Activated CD8-positive, alpha-beta memory T cell treated with anti-CD3 and anti-CD28 coated beads, Interleukin-2, amount 10 ng/mL, durations not matched to agents 7 days and 5 days (primary cell): ENCODE measurements around the gene SH3GLB1. TPM values are rescaled to one million over a fixed set of nuclear protein-coding genes. Genes with fewer than 3 reads are reported as not detected.

Experiments
- ATAC-seq: fragments of 150-1000 bp; cut with Tn5 transposase; one replicate; pipeline ENCODE4 v1.10.0; 2021; ENCODE audit warnings: moderate library complexity
- CTCF ChIA-PET: fragments of 350-600 bp; sonication (Branson Sonifier 250); formaldehyde crosslinking; loops from one replicate; lab custom pipeline; 2021; ENCODE audit warnings: antibody characterized with exemption; lab: Charles Lee
- DNase-seq: peaks from one replicate; pipeline ENCODE4 v3.0.0-alpha.2; 2020
- H3K27ac Mint-ChIP-seq: one replicate; pipeline ENCODE4 v1.8.0; 2021; ENCODE audit warnings: mild to moderate bottlenecking, mixed read lengths
- H3K27me3 Mint-ChIP-seq: one replicate; pipeline ENCODE4 v1.8.0; 2021; ENCODE audit warnings: mixed read lengths
- H3K36me3 Mint-ChIP-seq: one replicate; pipeline ENCODE4 v1.8.0; 2021; ENCODE audit warnings: mild to moderate bottlenecking, mixed read lengths
- H3K4me1 Mint-ChIP-seq: one replicate; pipeline ENCODE4 v1.8.0; 2021; ENCODE audit warnings: mixed read lengths
- H3K4me3 Mint-ChIP-seq: one replicate; pipeline ENCODE4 v1.8.0; 2021; ENCODE audit warnings: mild to moderate bottlenecking, moderate library complexity, mixed read lengths
- H3K9me3 Mint-ChIP-seq: one replicate; pipeline ENCODE4 v1.8.0; 2022; ENCODE audit warnings: low read depth, mixed read lengths
- total RNA-seq, 2 experiments: library from RNA; stranded (reverse); gene quantifications; one replicate each; pipeline ENCODE4 v1.2.3, GENCODE V29; 2021

The SH3GLB1 gene
- total RNA-seq, 2 experiments from 2014 or later, result 62.1 to 68.6 TPM

GRCh38 chr1:86748622-86749373 lies 44.4 kb downstream of the SH3GLB1 start:
- H3K36me3 Mint-ChIP-seq, result peaks cover 17% of the 10 kb centered on the region
- no peak overlapping the region for H3K4me3 Mint-ChIP-seq
- H3K27ac Mint-ChIP-seq, result no peak overlapping the region
- CTCF ChIA-PET, result no interaction called here
- DNase-seq (no peak), ATAC-seq (no peak)
- H3K4me1 Mint-ChIP-seq, result no peaks in the 10 kb centered on the region
- H3K27me3 Mint-ChIP-seq, result peaks cover 7% of the 10 kb centered on the region
- no peaks in the 10 kb centered on the region for H3K9me3 Mint-ChIP-seq

- Mint-ChIP-seq H3K27ac (no peak overlapping the region), H3K4me3 (no peak overlapping the region), H3K36me3 (peaks cover 8% of the 10 kb centered on the region), H3K27me3 (peaks cover 15% of the 10 kb centered on the region), H3K4me1 (no peaks in the 10 kb centered on the region), H3K9me3 (no peaks in the 10 kb centered on the region)
- CTCF ChIA-PET, result no interaction called here
- ATAC-seq (no peak), DNase-seq (no peak)
These were observed 45.7 kb downstream of the SH3GLB1 start for GRCh38 chr1:86750076-86750475.

GRCh38 chr1:86750530-86750929 lies 46.2 kb downstream of the SH3GLB1 start:
- no peaks in the 10 kb centered on the region for H3K9me3 Mint-ChIP-seq
- CTCF ChIA-PET, result no interaction called here
- peaks cover 16% of the 10 kb centered on the region for H3K27me3 Mint-ChIP-seq
- no peaks in the 10 kb centered on the region for H3K4me1 Mint-ChIP-seq
- H3K27ac Mint-ChIP-seq, result no peak overlapping the region
- peaks cover 5% of the 10 kb centered on the region for H3K36me3 Mint-ChIP-seq
- DNase-seq (no peak), ATAC-seq (no peak)
- H3K4me3 Mint-ChIP-seq, result no peak overlapping the region

- DNase-seq, result no peak
- H3K27me3 Mint-ChIP-seq, result peaks cover 19% of the 10 kb centered on the region
- no peak overlapping the region for H3K27ac Mint-ChIP-seq
- H3K4me3 Mint-ChIP-seq, result no peak overlapping the region
- no peaks in the 10 kb centered on the region for H3K4me1 Mint-ChIP-seq
- CTCF ChIA-PET, result interaction anchor here (1.4 to 2.3 kb wide), 2 partner anchors 8 to 30 kb away, joined by 3 to 8 read pairs; no protein-coding TSS in a partner anchor
- no peaks in the 10 kb centered on the region for H3K9me3 Mint-ChIP-seq
- no peak for ATAC-seq
- no peaks in the 10 kb centered on the region for H3K36me3 Mint-ChIP-seq
These were observed 47.5 kb downstream of the SH3GLB1 start for GRCh38 chr1:86751923-86752322.

GRCh38 chr1:86753700-86754099 lies 49.3 kb downstream of the SH3GLB1 start:
- ATAC-seq (peak; percentile 51), DNase-seq (no peak)
- no peaks in the 10 kb centered on the region for H3K9me3 Mint-ChIP-seq
- CTCF ChIA-PET, result interaction anchor here (0.8 to 2.3 kb wide), 6 partner anchors 10 to 364 kb away, joined by 3 to 8 read pairs (median 4); partner anchors contain the start of gene SH3GLB1
- peaks cover 19% of the 10 kb centered on the region for H3K27me3 Mint-ChIP-seq
- no peaks in the 10 kb centered on the region for H3K36me3 Mint-ChIP-seq
- no peaks in the 10 kb centered on the region for H3K4me1 Mint-ChIP-seq
- no peak overlapping the region for H3K27ac Mint-ChIP-seq
- no peak overlapping the region for H3K4me3 Mint-ChIP-seq

GRCh38 chr1:86754265-86754974 lies 50.0 kb downstream of the SH3GLB1 start:
- Mint-ChIP-seq H3K27ac (no peak overlapping the region), H3K9me3 (no peaks in the 10 kb centered on the region), H3K4me3 (no peak overlapping the region), H3K36me3 (no peaks in the 10 kb centered on the region), H3K27me3 (peaks cover 19% of the 10 kb centered on the region), H3K4me1 (no peaks in the 10 kb centered on the region)
- no peak for ATAC-seq
- CTCF ChIA-PET, result interaction anchor here (1.1 to 2.3 kb wide), 5 partner anchors 11 to 365 kb away, joined by 3 to 8 read pairs (median 4); partner anchors contain the start of gene SH3GLB1
- DNase-seq, result no peak

GRCh38 chr1:86756062-86756406 lies 51.7 kb downstream of the SH3GLB1 start:
- CTCF ChIA-PET, result no interaction called here
- no peak for DNase-seq
- H3K4me1 Mint-ChIP-seq, result no peaks in the 10 kb centered on the region
- peaks cover 19% of the 10 kb centered on the region for H3K27me3 Mint-ChIP-seq
- no peak overlapping the region for H3K27ac Mint-ChIP-seq
- ATAC-seq, result no peak
- no peaks in the 10 kb centered on the region for H3K36me3 Mint-ChIP-seq
- H3K9me3 Mint-ChIP-seq, result no peaks in the 10 kb centered on the region
- no peak overlapping the region for H3K4me3 Mint-ChIP-seq

GRCh38 chr1:86757272-86757984 lies 53.1 kb downstream of the SH3GLB1 start:
- ATAC-seq, result no peak

GRCh38 chr1:86758570-86758969 lies 54.2 kb downstream of the SH3GLB1 start:
- ATAC-seq, result no peak
- Mint-ChIP-seq H3K4me1 (no peaks in the 10 kb centered on the region), H3K36me3 (no peaks in the 10 kb centered on the region), H3K4me3 (no peak overlapping the region), H3K27me3 (peaks cover 14% of the 10 kb centered on the region), H3K27ac (no peak overlapping the region), H3K9me3 (no peaks in the 10 kb centered on the region)
- no peak for DNase-seq
- CTCF ChIA-PET, result no interaction called here

More at GRCh38 chr1:86757272-86757984, 53.1 kb downstream of the SH3GLB1 start:
- Mint-ChIP-seq H3K27ac (no peak overlapping the region), H3K4me3 (no peak overlapping the region), H3K27me3 (peaks cover 19% of the 10 kb centered on the region), H3K4me1 (no peaks in the 10 kb centered on the region), H3K9me3 (no peaks in the 10 kb centered on the region), H3K36me3 (no peaks in the 10 kb centered on the region)
- CTCF ChIA-PET, result no interaction called here
- DNase-seq, result no peak

GRCh38 chr1:86760199-86760598 lies 55.8 kb downstream of the SH3GLB1 start:
- CTCF ChIA-PET, result no interaction called here
- DNase-seq, result no peak
- H3K27me3 Mint-ChIP-seq, result peaks cover 5% of the 10 kb centered on the region
- H3K27ac Mint-ChIP-seq, result no peak overlapping the region
- H3K9me3 Mint-ChIP-seq, result no peaks in the 10 kb centered on the region
- no peaks in the 10 kb centered on the region for H3K36me3 Mint-ChIP-seq
- no peaks in the 10 kb centered on the region for H3K4me1 Mint-ChIP-seq
- H3K4me3 Mint-ChIP-seq, result no peak overlapping the region
- ATAC-seq, result no peak

- no peak for DNase-seq
- ATAC-seq, result no peak
- H3K27me3 Mint-ChIP-seq, result peaks cover 16% of the 10 kb centered on the region
These were observed 58.0 kb downstream of the SH3GLB1 start for GRCh38 chr1:86762336-86762735.

GRCh38 chr1:86764523-86764922 lies 60.1 kb downstream of the SH3GLB1 start:
- no peak for ATAC-seq
- DNase-seq, result no peak
- CTCF ChIA-PET, result no interaction called here
- Mint-ChIP-seq H3K27ac (no peak overlapping the region), H3K4me3 (no peak overlapping the region), H3K27me3 (peaks cover 21% of the 10 kb centered on the region), H3K4me1 (no peaks in the 10 kb centered on the region), H3K36me3 (no peaks in the 10 kb centered on the region), H3K9me3 (no peaks in the 10 kb centered on the region)

More at GRCh38 chr1:86762336-86762735, 58.0 kb downstream of the SH3GLB1 start:
- Mint-ChIP-seq H3K27ac (no peak overlapping the region), H3K4me1 (no peaks in the 10 kb centered on the region), H3K9me3 (no peaks in the 10 kb centered on the region), H3K36me3 (no peaks in the 10 kb centered on the region), H3K4me3 (no peak overlapping the region)
- CTCF ChIA-PET, result no interaction called here

- no peak overlapping the region for H3K27ac Mint-ChIP-seq
- no peak overlapping the region for H3K4me3 Mint-ChIP-seq
- H3K9me3 Mint-ChIP-seq, result no peaks in the 10 kb centered on the region
- H3K36me3 Mint-ChIP-seq, result no peaks in the 10 kb centered on the region
- ATAC-seq (no peak), DNase-seq (no peak)
- CTCF ChIA-PET, result no interaction called here
- H3K27me3 Mint-ChIP-seq, result peaks cover 21% of the 10 kb centered on the region
- H3K4me1 Mint-ChIP-seq, result no peaks in the 10 kb centered on the region
These were observed 60.7 kb downstream of the SH3GLB1 start for GRCh38 chr1:86765073-86765472.
